Common myeloid progenitor, CD34-positive (primary cell): Measurements from ENCODE around the gene APBB2.

ENCODE experiments used
- CTCF ChIA-PET: fragments of 350-600 bp; sonication (Branson Sonifier 250); formaldehyde crosslinking; loops from one replicate; lab custom pipeline; 2021; ENCODE audit warnings: antibody characterized with exemption; lab: Charles Lee
- POLR2A ChIA-PET: fragments of 350-600 bp; sonication (Branson Sonifier 250); formaldehyde crosslinking; loops from one replicate; lab custom pipeline; 2021; ENCODE audit warnings: antibody characterized with exemption; lab: Charles Lee
- DNase-seq, 3 donors: peaks; one replicate each; pipeline versions ENCODE4 v3.0.0 to v3.0.0-alpha.2; 2013
- H3K27ac ChIP-seq, 2 experiments: 1 replicate in 1 of 2; 2 replicates in 1 of 2; pipeline ENCODE4 v1.7.0; 2013; ENCODE audit warnings: inconsistent platforms in 2 of 2, low read length in 2 of 2, mild to moderate bottlenecking in 2 of 2, low read depth in 1 of 2, moderate library complexity in 1 of 2; ENCODE audit not compliant: severe bottlenecking in 2 of 2, insufficient read depth in 1 of 2, poor library complexity in 1 of 2
- H3K27me3 ChIP-seq, 5 experiments: replicated peaks in 2 of 5; 1 replicate in 3 of 5; 2 replicates in 2 of 5; pipeline versions ENCODE4 v1.6.1 to v1.7.0; 2013; ENCODE audit warnings: low read length in 4 of 5, mild to moderate bottlenecking in 2 of 5, moderate library complexity in 2 of 5, inconsistent platforms in 1 of 5; ENCODE audit not compliant: insufficient read depth in 5 of 5, control insufficient read depth in 4 of 5
- H3K36me3 ChIP-seq, 4 experiments: 1 replicate in 2 of 4; 2 replicates in 2 of 4; pipeline versions ENCODE4 v1.6.1 to v1.7.0; 2013; ENCODE audit warnings: low read length in 3 of 4, control low read depth in 1 of 4, mild to moderate bottlenecking in 1 of 4; ENCODE audit not compliant: control insufficient read depth in 4 of 4, insufficient read depth in 4 of 4
- H3K4me1 ChIP-seq, 4 experiments: 1 replicate in 3 of 4; 2 replicates in 1 of 4; pipeline versions ENCODE4 v1.6.1 to v1.7.1; 2013; ENCODE audit warnings: low read length in 3 of 4, mild to moderate bottlenecking in 3 of 4, control low read depth in 1 of 4, inconsistent platforms in 1 of 4, moderate library complexity in 1 of 4; ENCODE audit not compliant: control insufficient read depth in 4 of 4, insufficient read depth in 4 of 4; ENCODE audit errors: control extremely low read depth in 1 of 4
- H3K4me3 ChIP-seq, 7 experiments: 1 replicate in 4 of 7; 2 replicates in 3 of 7; pipeline versions ENCODE4 v1.5.1 to v1.7.0; 2013; ENCODE audit warnings: mild to moderate bottlenecking in 7 of 7, low read length in 6 of 7, moderate library complexity in 6 of 7, inconsistent platforms in 2 of 7, low read depth in 2 of 7, control low read depth in 1 of 7; ENCODE audit not compliant: insufficient read depth in 4 of 7, control insufficient read depth in 1 of 7; ENCODE audit errors: extremely low read depth in 1 of 7
- H3K9me3 ChIP-seq, 5 experiments: 1 replicate in 4 of 5; 2 replicates in 1 of 5; pipeline versions ENCODE4 v1.6.1 to v1.7.1; 2013; ENCODE audit warnings: low read length in 4 of 5, mild to moderate bottlenecking in 2 of 5, inconsistent platforms in 1 of 5, low read depth in 1 of 5, moderate library complexity in 1 of 5; ENCODE audit not compliant: control insufficient read depth in 4 of 5, insufficient read depth in 2 of 5; ENCODE audit errors: control extremely low read depth in 1 of 5
- WGBS: methylation state at CpG from one replicate; pipeline ENCODE4 v1.1.5; 2013; ENCODE audit not compliant: insufficient coverage; 5-methylcytosine and 5-hydroxymethylcytosine counted together

Gene APBB2

DNA sequence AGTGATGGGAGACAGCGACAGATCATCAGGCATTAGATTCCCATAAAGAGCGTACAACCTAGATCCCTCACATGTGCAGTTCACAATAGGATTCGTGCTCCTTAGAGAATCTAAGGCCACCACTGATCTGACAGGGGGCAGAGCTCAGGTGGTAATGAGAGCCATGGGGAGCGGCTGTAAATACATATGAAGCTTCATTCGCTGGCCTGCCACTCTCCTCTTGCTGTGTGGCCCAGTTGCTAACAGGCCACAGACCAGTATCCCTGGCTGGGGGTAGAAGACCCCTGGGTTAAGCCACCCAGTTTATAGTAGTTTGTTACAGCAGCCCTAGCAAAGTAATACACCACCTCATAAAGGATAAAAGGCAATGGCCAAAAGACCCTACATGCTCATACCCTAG is 30.3 kb downstream of the APBB2 start:
- no peak for DNase-seq
- Histone ChIP-seq H3K4me1 (no peaks in the 10 kb centered on the region), H3K4me3 (no peak overlapping the region), H3K9me3 (peaks cover 0 to 12% (median 3%) of the 10 kb centered on the region in 5 experiments), H3K36me3 (no peaks in the 10 kb centered on the region), H3K27ac (no peak overlapping the region), H3K27me3 (no peaks in the 10 kb centered on the region)
- ChIA-PET CTCF (no interaction called here), POLR2A (no interaction called here)
- WGBS = 98% methylated on average over 5 of the region's 5 CpGs

GRCh38 chr4:41183021-41183553 is 31.3 kb downstream of the APBB2 start:
- no peak for DNase-seq
- H3K4me3 ChIP-seq = no peak overlapping the region
- 100% methylated on average over 3 of the region's 4 CpGs for WGBS
- no peaks in the 10 kb centered on the region for H3K36me3 ChIP-seq
- ChIA-PET CTCF (no interaction called here), POLR2A (no interaction called here)
- H3K4me1 ChIP-seq = no peaks in the 10 kb centered on the region
- peaks cover 0 to 12% (median 3%) of the 10 kb centered on the region in 5 experiments for H3K9me3 ChIP-seq
- no peak overlapping the region for H3K27ac ChIP-seq
- no peaks in the 10 kb centered on the region for H3K27me3 ChIP-seq

- CTCF ChIA-PET = no interaction called here
These were observed 33.3 kb downstream of the APBB2 start for GRCh38 chr4:41181037-41181436.

DNA sequence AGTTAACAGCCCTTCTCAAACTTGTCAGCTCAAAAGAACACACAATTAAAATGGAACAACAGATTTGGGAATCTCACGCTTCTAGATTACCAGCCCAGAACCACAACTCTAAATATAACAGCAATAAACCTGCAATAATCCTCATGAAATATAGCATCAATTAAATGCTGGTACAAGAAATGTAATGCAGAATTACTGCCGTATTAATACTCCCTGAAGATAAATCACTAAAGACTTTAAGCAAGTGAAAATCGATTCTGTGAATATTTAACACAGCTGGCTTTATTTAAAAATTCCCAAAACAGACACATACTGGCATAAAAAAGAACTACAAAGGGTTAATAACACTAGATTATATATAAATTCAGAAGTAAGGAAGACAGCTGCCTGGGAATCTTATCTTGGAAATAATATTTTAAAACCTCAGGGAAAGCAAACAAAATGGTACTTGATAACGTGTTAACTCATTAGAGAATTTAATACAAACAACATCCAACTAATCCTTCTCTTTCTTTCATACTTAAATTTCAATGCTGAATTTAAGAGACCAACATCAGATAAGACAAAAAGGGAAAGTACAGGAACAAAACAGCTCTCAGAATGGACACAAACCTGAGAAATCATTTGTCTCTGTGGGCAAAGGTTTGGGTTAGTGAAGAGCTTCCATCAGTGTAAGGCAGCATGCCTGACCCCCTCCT is 34.7 kb downstream of the APBB2 start:
- H3K4me1 ChIP-seq = no peaks in the 10 kb centered on the region
- no peak overlapping the region for H3K27ac ChIP-seq
- no peak overlapping the region for H3K4me3 ChIP-seq
- ChIA-PET POLR2A (no interaction called here), CTCF (no interaction called here)
- DNase-seq = no peak
- no CpG with 5 or more reads among the region's 4 CpGs for WGBS
- no peaks in the 10 kb centered on the region for H3K27me3 ChIP-seq
- H3K9me3 ChIP-seq = peaks cover 0 to 10% (median 3%) of the 10 kb centered on the region in 5 experiments
- no peaks in the 10 kb centered on the region for H3K36me3 ChIP-seq

More at GRCh38 chr4:41181037-41181436, 33.3 kb downstream of the APBB2 start:
- Histone ChIP-seq H3K9me3 (peaks cover 0 to 12% (median 3%) of the 10 kb centered on the region in 5 experiments), H3K36me3 (no peaks in the 10 kb centered on the region), H3K4me1 (no peaks in the 10 kb centered on the region), H3K27me3 (no peaks in the 10 kb centered on the region), H3K27ac (no peak overlapping the region), H3K4me3 (no peak overlapping the region)
- no CpG with 5 or more reads among the region's 6 CpGs for WGBS
- POLR2A ChIA-PET = no interaction called here
- no peak for DNase-seq

- DNase-seq = no peak
- Histone ChIP-seq H3K4me1 (no peaks in the 10 kb centered on the region), H3K9me3 (peaks cover 0 to 3% (median 0%) of the 10 kb centered on the region in 5 experiments), H3K27me3 (no peaks in the 10 kb centered on the region), H3K4me3 (no peak overlapping the region), H3K36me3 (no peaks in the 10 kb centered on the region), H3K27ac (no peak overlapping the region)
- ChIA-PET CTCF (no interaction called here), POLR2A (no interaction called here)
- WGBS = 94% methylated on average over 5 of the region's 7 CpGs
These were observed 35.7 kb downstream of the APBB2 start for GRCh38 chr4:41178372-41179370.

DNA sequence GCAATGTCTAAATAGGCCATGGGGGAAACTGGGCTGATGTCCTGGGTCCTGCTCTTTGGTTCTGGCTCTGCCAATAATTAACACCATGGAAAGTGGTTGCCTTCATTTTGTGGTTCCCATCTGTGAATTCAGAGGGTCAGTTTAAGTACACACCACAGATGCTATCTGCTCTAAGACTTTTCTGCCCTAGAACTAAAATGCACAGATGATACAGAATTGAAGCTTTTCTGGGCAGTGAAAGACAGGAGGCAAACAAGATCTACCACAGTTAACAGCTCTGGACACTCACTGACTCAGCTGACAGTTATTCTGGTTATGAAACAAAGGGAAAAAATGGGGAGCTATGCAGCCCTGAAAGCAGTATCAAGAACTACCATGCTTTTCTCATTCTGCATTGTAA is 37.3 kb downstream of the APBB2 start:
- ChIA-PET CTCF (interaction anchor here (1.4 kb wide), 1 partner anchor 14 kb away, joined by 3 read pairs; no protein-coding TSS in a partner anchor), POLR2A (no interaction called here)
- no peak for DNase-seq
- Histone ChIP-seq H3K27ac (no peak overlapping the region), H3K36me3 (no peaks in the 10 kb centered on the region), H3K9me3 (no peaks in the 10 kb centered on the region), H3K4me1 (no peaks in the 10 kb centered on the region), H3K4me3 (no peak overlapping the region), H3K27me3 (no peaks in the 10 kb centered on the region)
